Activated CD4-positive, alpha-beta memory T cell treated with anti-CD3 and anti-CD28 coated beads, Interleukin-2, amount 10 ng/mL, durations not matched to agents 7 days and 5 days (primary cell): ENCODE results near the gene PHLDA1. TPM values are rescaled to one million over a fixed set of nuclear protein-coding genes. Genes with fewer than 3 reads are reported as not detected.

ENCODE experiments used
- CTCF ChIA-PET: fragments of 350-600 bp; sonication (Branson Sonifier 250); formaldehyde crosslinking; loops from one replicate; lab custom pipeline; 2021; ENCODE audit warnings: antibody characterized with exemption, inconsistent platforms; lab: Charles Lee
- POLR2A ChIA-PET: fragments of 350-600 bp; sonication (Branson Sonifier 250); formaldehyde crosslinking; loops from one replicate; lab custom pipeline; 2021; ENCODE audit warnings: antibody characterized with exemption; lab: Charles Lee
- DNase-seq: peaks from one replicate; pipeline ENCODE4 v3.0.0-alpha.2; 2020
- H3K27ac Mint-ChIP-seq: one replicate; pipeline ENCODE4 v1.8.0; 2021; ENCODE audit warnings: mild to moderate bottlenecking, mixed read lengths
- H3K27me3 Mint-ChIP-seq: one replicate; pipeline ENCODE4 v1.8.0; 2021; ENCODE audit warnings: mixed read lengths
- H3K36me3 Mint-ChIP-seq: one replicate; pipeline ENCODE4 v1.8.0; 2021; ENCODE audit warnings: low read depth, mixed read lengths
- H3K4me1 Mint-ChIP-seq: one replicate; pipeline ENCODE4 v1.8.0; 2021; ENCODE audit warnings: mixed read lengths
- H3K4me3 Mint-ChIP-seq: one replicate; pipeline ENCODE4 v1.8.0; 2021; ENCODE audit warnings: mild to moderate bottlenecking, mixed read lengths
- H3K9me3 Mint-ChIP-seq: one replicate; pipeline ENCODE4 v1.8.0; 2021; ENCODE audit warnings: mixed read lengths
- total RNA-seq, 2 experiments: library from RNA; stranded (reverse); gene quantifications; one replicate each; pipeline ENCODE4 v1.2.3, GENCODE V29; 2021

PHLDA1 gene
- total RNA-seq, 2 experiments from 2014 or later = 42.8 TPM

DNA sequence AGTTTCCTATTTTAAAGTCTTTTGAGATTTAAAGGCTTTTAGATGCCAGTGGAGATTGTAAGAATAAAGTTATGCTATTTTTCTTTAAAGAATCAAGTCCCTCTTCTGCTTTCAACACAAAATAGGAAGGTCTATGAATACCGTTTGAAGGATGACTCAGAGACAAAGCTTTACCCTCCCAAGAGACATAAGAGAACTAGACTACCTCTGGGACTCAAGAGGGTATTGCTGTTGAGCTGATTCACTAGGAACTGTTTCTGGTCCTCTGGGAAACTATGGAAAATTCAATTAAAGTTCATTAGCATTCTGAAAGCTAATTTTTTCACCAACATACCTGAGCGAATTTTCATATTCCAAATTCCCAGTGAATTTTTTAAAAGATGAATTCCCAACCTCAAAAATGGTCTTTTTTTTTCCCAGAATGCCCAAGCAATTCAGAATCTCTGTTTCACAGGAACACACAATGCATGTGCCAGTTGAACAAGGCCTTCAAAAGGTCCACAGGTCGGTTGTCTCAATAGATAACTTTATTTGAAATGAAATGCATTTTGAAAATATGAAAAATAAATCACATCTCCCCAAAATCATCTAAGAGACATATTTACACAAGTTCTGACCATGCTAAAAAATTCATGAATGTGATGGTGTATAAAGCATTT is 6.5 kb downstream of the PHLDA1 start:
- Mint-ChIP-seq H3K36me3 (peaks cover 47% of the 10 kb centered on the region), H3K9me3 (no peaks in the 10 kb centered on the region), H3K4me3 (no peak overlapping the region), H3K27me3 (no peaks in the 10 kb centered on the region), H3K4me1 (peaks cover 76% of the 10 kb centered on the region), H3K27ac (peak overlapping the region; percentile 38)
- DNase-seq = no peak
- POLR2A ChIA-PET = interaction anchor here (0.8 to 2.1 kb wide), 6 partner anchors 35 to 535 kb away, joined by 3 to 14 read pairs (median 4); partner anchors contain the start of gene OSBPL8
- CTCF ChIA-PET = interaction anchor here (0.6 to 1.8 kb wide), 2 partner anchors 208 to 520 kb away, joined by 3 to 5 read pairs; no protein-coding TSS in a partner anchor

DNA sequence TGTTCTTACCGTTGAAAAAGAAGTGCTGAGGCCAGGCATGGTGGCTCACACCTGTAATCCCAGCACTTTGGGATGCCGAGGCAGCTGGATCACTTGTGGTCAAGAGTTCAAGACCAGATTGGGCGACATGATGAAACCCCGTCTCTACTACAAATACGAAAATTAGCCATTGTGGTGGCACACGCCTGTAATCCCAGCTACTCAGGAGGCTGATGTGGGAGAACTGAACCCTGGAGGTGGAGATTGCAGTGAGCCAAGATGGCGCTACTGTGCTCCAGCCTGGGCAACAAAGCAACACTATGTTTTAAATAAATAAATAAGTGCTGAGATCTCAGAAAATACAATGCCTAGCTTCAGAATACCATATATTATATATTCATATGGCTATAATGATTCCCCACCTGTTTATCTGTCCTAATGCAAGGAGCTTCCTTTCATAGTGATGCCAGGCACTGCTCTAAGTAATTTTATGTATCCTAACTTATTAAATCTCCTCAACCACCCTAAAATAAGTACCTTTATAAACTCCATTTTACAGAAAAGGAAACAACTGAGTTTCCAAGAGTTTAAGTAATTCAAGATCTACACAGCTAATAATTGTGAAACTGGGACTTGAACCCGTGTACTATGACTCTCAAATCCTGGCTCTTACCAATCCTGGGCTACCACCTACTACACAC is 7.3 kb downstream of the PHLDA1 start:
- no peaks in the 10 kb centered on the region for H3K27me3 Mint-ChIP-seq
- H3K4me1 Mint-ChIP-seq = peaks cover 79% of the 10 kb centered on the region
- POLR2A ChIA-PET = interaction anchor here (0.8 to 2.1 kb wide), 7 partner anchors 34 to 535 kb away, joined by 3 to 14 read pairs (median 4); partner anchors contain the start of gene OSBPL8
- CTCF ChIA-PET = interaction anchor here (0.6 to 1.8 kb wide), 2 partner anchors 207 to 519 kb away, joined by 3 to 5 read pairs; no protein-coding TSS in a partner anchor
- peaks cover 39% of the 10 kb centered on the region for H3K36me3 Mint-ChIP-seq
- no peak overlapping the region for H3K27ac Mint-ChIP-seq
- DNase-seq = no peak
- H3K4me3 Mint-ChIP-seq = no peak overlapping the region
- H3K9me3 Mint-ChIP-seq = no peaks in the 10 kb centered on the region

DNA sequence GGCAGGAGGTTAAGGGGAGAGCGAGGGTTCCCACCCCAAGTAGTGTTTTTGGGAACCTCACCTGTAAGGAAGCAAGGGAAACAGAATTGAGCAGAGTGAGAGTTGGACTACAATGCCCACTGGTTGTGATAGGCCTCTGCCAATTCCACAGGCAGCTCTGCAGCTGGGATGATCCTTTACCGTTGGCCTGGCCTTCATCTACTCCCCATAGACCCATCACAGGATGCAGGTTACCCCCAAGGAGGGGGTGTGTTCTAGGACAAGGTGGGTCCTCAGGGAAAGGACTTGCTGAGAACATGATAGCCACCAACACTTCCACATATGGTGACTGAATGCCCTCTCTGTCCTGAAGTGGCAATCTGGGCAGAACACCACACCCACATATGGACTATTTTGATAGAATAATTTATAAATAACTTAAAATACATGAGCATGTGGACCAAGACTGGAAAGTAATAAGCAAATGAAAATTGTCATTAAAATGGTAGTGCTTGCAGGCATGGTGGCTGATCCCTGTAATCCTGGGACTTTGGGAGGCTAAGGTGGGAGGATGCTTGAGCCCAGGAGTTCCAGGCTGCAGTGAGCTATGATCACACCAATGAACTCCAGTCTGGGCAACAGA is 8.4 kb downstream of the PHLDA1 start:
- Mint-ChIP-seq H3K27ac (no peak overlapping the region), H3K4me3 (no peak overlapping the region), H3K4me1 (peaks cover 79% of the 10 kb centered on the region), H3K36me3 (peaks cover 33% of the 10 kb centered on the region), H3K27me3 (no peaks in the 10 kb centered on the region), H3K9me3 (no peaks in the 10 kb centered on the region)
- ChIA-PET CTCF (interaction anchor here (1.8 kb wide), 1 partner anchor 206 kb away, joined by 5 read pairs; no protein-coding TSS in a partner anchor), POLR2A (interaction anchor here (1.6 to 5.5 kb wide), 2 partner anchors 8 to 89 kb away, joined by 6 to 246 read pairs; partner anchors contain the start of gene PHLDA1)
- DNase-seq = no peak

DNA sequence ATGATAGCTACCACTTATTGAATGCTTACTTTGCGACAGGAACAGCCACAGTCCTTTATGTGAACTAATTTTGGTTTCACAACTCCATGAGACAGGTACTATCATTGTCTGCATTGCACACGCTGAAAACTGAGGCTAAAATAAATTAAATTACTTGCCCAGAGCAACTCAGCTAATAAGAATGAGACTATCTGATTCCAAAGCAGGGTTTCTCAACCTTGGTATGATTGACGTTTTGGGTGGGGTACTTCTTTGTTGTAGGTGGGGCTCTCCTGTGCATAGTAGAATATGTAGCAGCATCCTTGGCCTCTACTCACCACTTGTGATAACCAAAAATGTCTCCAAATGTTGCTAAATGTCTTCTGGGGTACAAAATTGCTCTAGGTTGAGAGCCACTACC is 9.1 kb downstream of the PHLDA1 start:
- CTCF ChIA-PET = interaction anchor here (3.5 kb wide), 1 partner anchor 9 kb away, joined by 55 read pairs; the partner anchor contains the start of gene PHLDA1
- Mint-ChIP-seq H3K36me3 (peaks cover 31% of the 10 kb centered on the region), H3K4me3 (no peak overlapping the region), H3K27me3 (no peaks in the 10 kb centered on the region), H3K27ac (no peak overlapping the region), H3K4me1 (peaks cover 80% of the 10 kb centered on the region), H3K9me3 (no peaks in the 10 kb centered on the region)
- POLR2A ChIA-PET = interaction anchor here (2.9 to 5.5 kb wide), 5 partner anchors 8 to 86 kb away, joined by 21 to 246 read pairs (median 61); partner anchors contain the start of gene PHLDA1
- DNase-seq = no peak

DNA sequence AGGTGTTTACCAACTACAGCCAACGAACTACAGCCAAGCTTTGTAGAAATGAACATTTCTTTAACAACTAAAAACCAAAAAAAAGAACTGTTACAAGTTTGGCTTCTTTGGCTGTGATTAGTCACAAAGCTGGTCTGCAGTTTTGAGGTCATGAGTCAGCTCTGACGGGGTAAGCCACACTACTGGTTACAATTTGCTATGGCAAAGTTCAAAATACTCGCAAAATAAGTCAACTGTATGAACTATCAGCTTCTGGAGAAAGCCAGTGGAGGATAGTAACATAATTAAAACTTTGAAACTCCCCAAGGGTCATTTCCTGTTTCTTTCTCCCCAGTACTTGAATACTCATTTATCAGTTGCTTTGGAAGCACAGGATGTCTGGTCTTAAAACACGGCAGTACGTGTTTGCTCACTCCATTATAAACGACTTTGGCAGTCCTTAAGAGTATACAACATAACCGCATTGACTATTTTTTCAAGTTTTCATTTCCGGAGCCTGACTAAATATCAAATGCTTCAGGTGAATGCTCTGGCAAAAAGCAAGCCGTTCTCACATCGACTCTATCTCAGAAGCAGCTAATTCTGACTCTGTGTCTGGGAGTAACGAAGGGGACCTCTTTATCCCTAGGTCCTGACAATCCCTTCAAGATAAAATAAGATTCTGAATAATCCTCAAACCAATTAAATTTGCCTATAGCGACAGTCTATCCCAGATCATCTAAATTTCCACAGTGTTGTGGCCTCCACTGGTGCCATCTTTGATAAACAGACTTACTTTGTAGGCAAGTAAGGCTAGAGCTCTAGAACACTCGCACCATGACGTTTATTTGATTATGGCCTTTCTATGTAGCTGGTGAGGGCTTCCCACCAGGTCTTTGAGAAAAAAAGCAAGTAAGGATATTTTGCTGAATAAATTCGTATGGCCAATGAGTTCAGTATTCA is 10.6 kb downstream of the PHLDA1 start:
- peaks cover 16% of the 10 kb centered on the region for H3K36me3 Mint-ChIP-seq
- H3K9me3 Mint-ChIP-seq = no peaks in the 10 kb centered on the region
- POLR2A ChIA-PET = interaction anchor here (0.6 to 5.5 kb wide), 33 partner anchors 9 to 540 kb away, joined by 3 to 246 read pairs (median 4); partner anchors contain the start of genes BBS10, GLIPR1, KRR1 and PHLDA1
- H3K27ac Mint-ChIP-seq = peak overlapping the region; percentile 100
- peaks cover 69% of the 10 kb centered on the region for H3K4me1 Mint-ChIP-seq
- CTCF ChIA-PET = interaction anchor here (0.7 to 3.5 kb wide), 9 partner anchors 8 to 536 kb away, joined by 3 to 55 read pairs (median 4); partner anchors contain the start of gene PHLDA1
- H3K4me3 Mint-ChIP-seq = peak overlapping the region; percentile 53
- no peaks in the 10 kb centered on the region for H3K27me3 Mint-ChIP-seq
- peak; percentile 83 for DNase-seq

DNA sequence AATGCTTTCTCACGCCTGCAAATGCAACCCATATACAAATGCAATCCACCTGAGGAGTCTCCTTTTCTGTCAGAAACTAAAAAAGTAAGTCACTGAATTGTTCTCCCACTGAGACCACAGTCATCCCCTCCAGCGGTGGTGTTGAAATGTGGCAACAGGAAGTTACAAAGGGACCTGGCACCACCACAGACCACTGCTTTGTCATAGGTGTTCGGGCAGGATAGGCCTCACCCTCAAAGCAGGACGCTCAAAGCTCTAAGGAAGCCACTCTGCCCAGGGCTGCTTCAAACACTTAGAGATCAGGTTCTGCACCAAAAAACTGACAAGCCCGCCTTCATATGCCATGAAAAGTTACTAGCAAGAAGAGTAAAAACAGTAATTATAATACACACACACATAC is 11.3 kb downstream of the PHLDA1 start:
- Mint-ChIP-seq H3K36me3 (peaks cover 10% of the 10 kb centered on the region), H3K9me3 (no peaks in the 10 kb centered on the region), H3K4me1 (peaks cover 69% of the 10 kb centered on the region), H3K27ac (peak overlapping the region; percentile 100), H3K4me3 (peak overlapping the region; percentile 53), H3K27me3 (no peaks in the 10 kb centered on the region)
- ChIA-PET POLR2A (interaction anchor here (0.8 to 5.5 kb wide), 33 partner anchors 8 to 539 kb away, joined by 3 to 246 read pairs (median 4); partner anchors contain the start of genes BBS10, GLIPR1, KRR1 and PHLDA1), CTCF (interaction anchor here (0.9 to 3.5 kb wide), 11 partner anchors 8 to 535 kb away, joined by 3 to 55 read pairs (median 4); partner anchors contain the start of gene PHLDA1)
- DNase-seq = peak; percentile 92

DNA sequence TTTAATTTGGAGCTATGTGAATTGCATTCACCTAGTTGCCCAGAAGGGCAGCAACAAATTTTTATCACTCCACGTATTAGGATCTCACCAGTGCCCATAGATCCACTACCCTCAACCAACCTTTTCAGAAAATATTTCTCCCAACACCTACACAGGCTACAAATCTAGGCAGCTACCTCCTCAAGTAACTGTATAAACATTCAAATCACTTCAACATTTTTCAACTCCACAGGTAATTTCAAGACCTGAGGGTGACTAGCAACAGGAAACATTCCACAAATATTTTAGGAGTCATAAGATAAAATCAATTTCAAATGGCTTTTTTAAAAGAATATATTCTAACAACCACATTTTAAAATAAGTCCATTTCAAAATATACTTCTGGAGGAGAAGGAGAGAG is 12.9 kb downstream of the PHLDA1 start:
- CTCF ChIA-PET = interaction anchor here (1.7 to 2.4 kb wide), 2 partner anchors 12 to 33 kb away, joined by 6 to 11 read pairs; partner anchors contain the start of gene PHLDA1
- peaks cover 4% of the 10 kb centered on the region for H3K36me3 Mint-ChIP-seq
- POLR2A ChIA-PET = interaction anchor here (5.5 kb wide), 1 partner anchor 12 kb away, joined by 246 read pairs; the partner anchor contains the start of gene PHLDA1
- no peaks in the 10 kb centered on the region for H3K9me3 Mint-ChIP-seq
- DNase-seq = no peak
- peaks cover 65% of the 10 kb centered on the region for H3K4me1 Mint-ChIP-seq
- peak overlapping the region; percentile 100 for H3K27ac Mint-ChIP-seq
- H3K27me3 Mint-ChIP-seq = no peaks in the 10 kb centered on the region
- no peak overlapping the region for H3K4me3 Mint-ChIP-seq

DNA sequence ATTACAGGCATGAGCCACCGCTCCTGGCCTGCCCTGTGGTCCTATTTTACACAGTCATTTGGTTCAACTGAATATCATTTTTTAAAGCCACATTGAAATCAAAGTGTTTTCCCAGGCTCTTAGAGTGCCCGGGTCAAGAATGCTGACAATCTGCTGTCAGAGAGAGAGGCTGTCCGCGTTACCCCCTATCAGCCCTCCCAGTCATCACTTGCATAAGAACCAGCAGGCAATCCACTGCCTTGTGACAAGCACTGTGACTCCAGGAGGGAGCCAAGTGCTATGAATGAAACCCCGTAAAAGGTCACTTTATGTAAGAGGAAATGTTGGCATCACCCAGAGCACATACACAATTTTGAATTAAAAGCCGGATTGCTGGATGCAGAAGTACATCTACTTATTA is 13.5 kb downstream of the PHLDA1 start:
- Mint-ChIP-seq H3K9me3 (no peaks in the 10 kb centered on the region), H3K27ac (peak overlapping the region; percentile 100), H3K36me3 (peaks cover 4% of the 10 kb centered on the region), H3K4me1 (peaks cover 65% of the 10 kb centered on the region), H3K4me3 (no peak overlapping the region), H3K27me3 (no peaks in the 10 kb centered on the region)
- ChIA-PET CTCF (interaction anchor here (2.4 kb wide), 1 partner anchor 13 kb away, joined by 11 read pairs; the partner anchor contains the start of gene PHLDA1), POLR2A (interaction anchor here (5.5 kb wide), 1 partner anchor 13 kb away, joined by 246 read pairs; the partner anchor contains the start of gene PHLDA1)
- no peak for DNase-seq

DNA sequence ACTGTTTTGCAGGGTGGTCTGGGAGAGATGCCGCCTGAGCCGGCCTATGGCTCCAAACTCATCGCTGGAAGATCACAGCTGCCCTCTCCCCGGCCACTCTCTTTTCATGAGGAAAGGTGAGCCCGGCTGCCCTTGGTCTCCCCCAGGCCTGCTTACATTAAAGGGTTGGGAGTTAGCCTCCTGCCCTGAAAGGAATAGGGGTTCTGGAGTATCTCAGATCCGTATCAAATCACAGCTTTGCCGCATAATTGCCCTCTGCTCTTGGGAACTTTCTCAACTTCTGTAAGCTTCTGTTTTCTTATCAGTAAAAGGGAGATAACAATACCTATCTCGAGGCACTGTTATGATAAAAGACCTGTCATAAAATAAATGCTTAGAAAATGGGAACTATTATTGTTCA is 17.6 kb downstream of the PHLDA1 start:
- Mint-ChIP-seq H3K4me1 (peaks cover 28% of the 10 kb centered on the region), H3K36me3 (peaks cover 7% of the 10 kb centered on the region), H3K27ac (no peak overlapping the region), H3K27me3 (no peaks in the 10 kb centered on the region), H3K9me3 (no peaks in the 10 kb centered on the region), H3K4me3 (no peak overlapping the region)
- DNase-seq = no peak
- ChIA-PET CTCF (no interaction called here), POLR2A (no interaction called here)

DNA sequence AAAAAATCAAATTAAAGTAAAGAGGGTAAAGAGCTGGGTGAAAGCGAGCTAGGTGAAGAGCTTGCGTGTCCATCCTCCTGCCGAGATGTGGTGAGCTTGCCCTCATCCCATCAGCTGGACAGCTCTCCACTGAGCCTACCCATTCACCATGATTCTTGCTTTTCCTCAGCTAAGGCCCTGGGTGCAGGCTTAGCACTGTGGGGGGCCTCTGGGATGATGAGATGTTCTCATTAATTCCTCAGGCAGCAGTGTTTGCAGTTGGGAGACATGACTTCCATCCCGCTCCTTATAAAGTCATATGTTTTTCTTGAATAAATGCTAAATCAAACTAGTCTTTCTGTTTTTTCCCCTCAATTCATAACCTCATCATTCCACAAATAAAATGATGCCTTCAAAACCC is 18.0 kb downstream of the PHLDA1 start:
- Mint-ChIP-seq H3K9me3 (no peaks in the 10 kb centered on the region), H3K36me3 (peaks cover 5% of the 10 kb centered on the region), H3K4me3 (no peak overlapping the region), H3K27me3 (no peaks in the 10 kb centered on the region), H3K27ac (no peak overlapping the region), H3K4me1 (peaks cover 24% of the 10 kb centered on the region)
- ChIA-PET CTCF (interaction anchor here (0.8 to 1.5 kb wide), 2 partner anchors 17 to 32 kb away, joined by 3 read pairs; no protein-coding TSS in a partner anchor), POLR2A (interaction anchor here (1.5 kb wide), 1 partner anchor 17 kb away, joined by 7 read pairs; the partner anchor contains the start of gene PHLDA1)
- no peak for DNase-seq

DNA sequence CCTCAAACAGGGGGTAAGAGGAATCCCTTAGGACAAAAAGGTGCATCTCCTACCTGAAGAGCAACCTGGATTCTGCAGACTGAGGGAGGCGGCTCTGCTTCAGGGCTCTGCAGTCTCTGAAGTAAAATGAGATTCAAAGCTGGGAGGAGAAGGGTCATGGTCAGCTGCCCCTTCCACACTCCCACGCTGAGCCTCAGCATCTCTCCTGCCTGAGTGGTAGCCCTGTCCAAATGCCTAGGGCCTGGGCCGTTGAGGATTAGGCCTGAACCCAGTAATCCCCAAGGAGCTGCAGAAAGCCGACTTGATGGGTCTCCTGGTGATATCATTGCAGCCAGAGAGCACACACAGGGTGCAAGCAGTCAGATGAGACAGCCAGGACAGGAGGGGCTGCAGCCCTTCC is 18.9 kb downstream of the PHLDA1 start:
- CTCF ChIA-PET = interaction anchor here (0.8 to 1.5 kb wide), 2 partner anchors 18 to 31 kb away, joined by 3 read pairs; no protein-coding TSS in a partner anchor
- H3K27me3 Mint-ChIP-seq = no peaks in the 10 kb centered on the region
- POLR2A ChIA-PET = interaction anchor here (0.6 to 1.8 kb wide), 3 partner anchors 8 to 465 kb away, joined by 3 to 7 read pairs (median 6); partner anchors contain the start of gene PHLDA1

More for the DNA sequence above, 18.9 kb downstream of the PHLDA1 start:
- Mint-ChIP-seq H3K4me1 (peaks cover 17% of the 10 kb centered on the region), H3K4me3 (no peak overlapping the region), H3K9me3 (no peaks in the 10 kb centered on the region), H3K36me3 (peaks cover 3% of the 10 kb centered on the region), H3K27ac (no peak overlapping the region)
- DNase-seq = no peak
